NB4 (cell line): Measurements from ENCODE around the gene MALSU1.

ENCODE experiments used
- DNase-seq: peaks from one replicate; pipeline ENCODE4 v3.0.0; 2010; ENCODE audit warnings: low read depth
- H3K4me3 ChIP-seq: one replicate; pipeline ENCODE4 v1.5.1; 2011; ENCODE audit warnings: mild to moderate bottlenecking, low read depth, low read length, moderate library complexity
- MAX ChIP-seq: IDR thresholded peaks from 2 replicates; pipeline ENCODE4 v1.6.1; 2011; ENCODE audit warnings: low read depth, low read length
- MYC ChIP-seq: IDR thresholded peaks from 2 replicates; pipeline ENCODE4 v1.6.1; 2011; ENCODE audit warnings: low read depth, low read length
- POLR2A ChIP-seq: IDR thresholded peaks from 2 replicates; pipeline ENCODE4 v1.6.1; 2011; ENCODE audit warnings: mild to moderate bottlenecking; ENCODE audit not compliant: insufficient read length; ENCODE audit errors: extremely low read depth
- TF ChIP-seq, protein P1 (sequence below): IDR thresholded peaks from one replicate; pipeline ENCODE4 v1.5.1; 2012; ENCODE audit warnings: low read depth, low read length

MALSU1 gene

DNA sequence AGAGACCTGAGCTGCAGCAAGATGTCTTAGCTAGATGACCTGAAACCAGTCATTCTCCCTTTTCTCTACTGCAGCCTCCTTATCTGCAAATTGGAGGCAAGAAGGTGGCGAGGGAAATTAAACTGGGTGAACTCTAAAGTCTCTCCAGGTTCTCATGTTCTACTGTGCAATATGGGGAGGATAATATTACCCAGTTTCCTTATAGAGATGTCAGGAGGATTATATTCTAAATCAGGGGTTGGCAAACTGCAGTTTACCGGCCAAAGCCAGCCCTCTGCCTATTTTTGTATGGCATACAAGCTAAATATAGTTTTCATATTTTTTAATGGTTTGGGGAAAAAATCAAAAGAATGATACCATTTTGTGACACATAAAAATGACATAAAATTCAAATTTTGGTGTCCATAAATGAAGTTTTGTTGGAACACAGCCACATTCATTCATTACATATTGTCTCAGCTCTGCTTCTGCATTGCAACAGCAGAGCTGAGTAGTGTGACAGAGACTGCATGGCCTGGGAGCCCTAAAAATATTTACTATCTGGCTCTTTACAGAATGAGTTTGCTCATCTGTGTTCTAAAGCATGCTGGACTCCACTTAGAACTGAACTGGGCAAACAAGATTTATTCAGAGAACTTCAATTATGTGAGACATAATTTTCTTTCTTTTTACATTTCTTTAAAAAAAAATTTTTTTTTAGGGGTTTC, 19.2 kb upstream of the MALSU1 start:
- H3K4me3 ChIP-seq: no peak overlapping the region
- TF ChIP-seq POLR2A (no peak), MAX (no peak), MYC (no peak)
- TF ChIP-seq, protein P1, sequence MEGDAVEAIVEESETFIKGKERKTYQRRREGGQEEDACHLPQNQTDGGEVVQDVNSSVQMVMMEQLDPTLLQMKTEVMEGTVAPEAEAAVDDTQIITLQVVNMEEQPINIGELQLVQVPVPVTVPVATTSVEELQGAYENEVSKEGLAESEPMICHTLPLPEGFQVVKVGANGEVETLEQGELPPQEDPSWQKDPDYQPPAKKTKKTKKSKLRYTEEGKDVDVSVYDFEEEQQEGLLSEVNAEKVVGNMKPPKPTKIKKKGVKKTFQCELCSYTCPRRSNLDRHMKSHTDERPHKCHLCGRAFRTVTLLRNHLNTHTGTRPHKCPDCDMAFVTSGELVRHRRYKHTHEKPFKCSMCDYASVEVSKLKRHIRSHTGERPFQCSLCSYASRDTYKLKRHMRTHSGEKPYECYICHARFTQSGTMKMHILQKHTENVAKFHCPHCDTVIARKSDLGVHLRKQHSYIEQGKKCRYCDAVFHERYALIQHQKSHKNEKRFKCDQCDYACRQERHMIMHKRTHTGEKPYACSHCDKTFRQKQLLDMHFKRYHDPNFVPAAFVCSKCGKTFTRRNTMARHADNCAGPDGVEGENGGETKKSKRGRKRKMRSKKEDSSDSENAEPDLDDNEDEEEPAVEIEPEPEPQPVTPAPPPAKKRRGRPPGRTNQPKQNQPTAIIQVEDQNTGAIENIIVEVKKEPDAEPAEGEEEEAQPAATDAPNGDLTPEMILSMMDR: no peak

GRCh38 chr7:23283086-23283485, 16.1 kb upstream of the MALSU1 start:
- no peak overlapping the region for H3K4me3 ChIP-seq
- DNase-seq: no peak
- TF ChIP-seq, protein P1: no peak
- TF ChIP-seq MYC (no peak), POLR2A (no peak), MAX (no peak)

More for the DNA sequence above, 19.2 kb upstream of the MALSU1 start:
- no peak for DNase-seq

GRCh38 chr7:23284871-23285270, 14.3 kb upstream of the MALSU1 start:
- TF ChIP-seq, protein P1: no peak
- TF ChIP-seq MAX (no peak), MYC (no peak), POLR2A (no peak)
- no peak overlapping the region for H3K4me3 ChIP-seq
- DNase-seq: no peak

GRCh38 chr7:23285657-23286646, 13.2 kb upstream of the MALSU1 start:
- DNase-seq: peak; percentile 47
- no peak for TF ChIP-seq POLR2A
- no peak for TF ChIP-seq MYC
- TF ChIP-seq MAX: no peak
- no peak overlapping the region for H3K4me3 ChIP-seq

- DNase-seq: peak; percentile 89
- H3K4me3 ChIP-seq: no peak overlapping the region
- TF ChIP-seq MYC (peak; percentile 73), POLR2A (no peak), MAX (peak; percentile 75; the same call in 1 of the 2 replicates)
- TF ChIP-seq, protein P1: no peak
Observed at GRCh38 chr7:23287612-23288011, 11.5 kb upstream of the MALSU1 start.
